ENCODE results near the gene CLDN11.

- TF ChIP-seq SUZ12 (IDR thresholded peaks at IDR 0.05; ENCODE audit: extremely low read depth, insufficient read depth, insufficient read length) (no peak), ZNF274 (IDR thresholded peaks at IDR 0.05; ENCODE audit: low read depth, low read length) (no peak), YY1 (IDR thresholded peaks at IDR 0.05; ENCODE audit: insufficient read depth, insufficient read length) (no peak)
Measured at GRCh38 chr3:170448584-170448983, 29.9 kb downstream of the CLDN11 start.
